ENCODE measurements around the gene DUOXA1. TPM values are rescaled to one million over a fixed set of nuclear protein-coding genes. Genes with fewer than 3 reads are reported as not detected.

Gene DUOXA1
- total and polyA plus RNA-seq, 2 experiments from 2014 or later = not detected

GRCh38 chr15:45122719-45123118 lies 7.0 kb downstream of the DUOXA1 start:
- no peak for DNase-seq (ENCODE audit: low spot score)
- no peak for ATAC-seq
- H3K4me2 ChIP-seq = no peak overlapping the region
- H3K27me3 Mint-ChIP-seq (ENCODE audit: insufficient read depth, low read depth, poor library complexity) = peaks cover 33% of the 10 kb centered on the region
- H3F3A ChIP-seq (replicated peaks; ENCODE audit: low read depth) = no peaks in the 10 kb centered on the region
- no peaks in the 10 kb centered on the region for H3K79me2 ChIP-seq (replicated peaks; ENCODE audit: insufficient read depth)
- no peak overlapping the region for H3K27ac Mint-ChIP-seq
- peaks cover 92% of the 10 kb centered on the region for H3K27me3 ChIP-seq (ENCODE audit: insufficient read depth)
- TF ChIP-seq POLR2AphosphoS5 (IDR thresholded peaks at IDR 0.05; ENCODE audit: low read depth) = no peak
- no peak for TF ChIP-seq CTCF (conservative IDR thresholded peaks at IDR 0.05; ENCODE audit: low read depth in 2 of 2)
- no peak for TF ChIP-seq ZNF331 (CRISPR knock-in tag; IDR thresholded peaks at IDR 0.05; ENCODE audit: low read depth)
- no peak for TF ChIP-seq REST (IDR thresholded peaks at IDR 0.05; ENCODE audit: unreplicated experiment)
- TF ChIP-seq EZH2phosphoT487 (IDR thresholded peaks at IDR 0.05; ENCODE audit: unreplicated experiment) = no peak
- TF ChIP-seq EZH2 (IDR thresholded peaks at IDR 0.05; ENCODE audit: low read depth, unreplicated experiment) = no peak
- no peak for TF ChIP-seq CREB1 (CRISPR knock-in tag; IDR thresholded peaks at IDR 0.05; ENCODE audit: low read depth)
- no peak for TF ChIP-seq ETS1 (IDR thresholded peaks at IDR 0.05)
- TF ChIP-seq NANOG (IDR thresholded peaks at IDR 0.05; ENCODE audit: borderline replicate concordance) = no peak
- TF ChIP-seq JUNB (IDR thresholded peaks at IDR 0.05; ENCODE audit: unreplicated experiment) = no peak
- TF ChIP-seq ZNF114 (CRISPR knock-in tag; IDR thresholded peaks at IDR 0.05) = no peak
- no peak for TF ChIP-seq STAT1 (IDR thresholded peaks at IDR 0.05; ENCODE audit: unreplicated experiment)
- no peak for TF ChIP-seq ZNF462 (CRISPR knock-in tag; IDR thresholded peaks at IDR 0.05)
- peaks cover 2% of the 10 kb centered on the region; the same call in 2 of the 3 replicates for H3K9me3 Mint-ChIP-seq
- no peak overlapping the region for H2AFZ ChIP-seq
- H3K4me1 ChIP-seq (ENCODE audit: insufficient read depth) = peaks cover under 1% of the 10 kb centered on the region; the same call in 1 of the 2 replicates
- H3K4me3 ChIP-seq = no peak overlapping the region
- no peaks in the 10 kb centered on the region for H3K4me1 Mint-ChIP-seq
- no peaks in the 10 kb centered on the region; the same call in 1 of the 2 replicates for H4K20me1 ChIP-seq (replicated peaks; ENCODE audit: insufficient read depth)
- H3K36me3 ChIP-seq (ENCODE audit: insufficient read depth) = no peaks in the 10 kb centered on the region
- H3K4me3 Mint-ChIP-seq = no peak overlapping the region
- no peaks in the 10 kb centered on the region for H3K36me3 Mint-ChIP-seq (ENCODE audit: low read depth)
- H3K27ac ChIP-seq (ENCODE audit: low read depth) = no peak overlapping the region
- H3K9me2 ChIP-seq (ENCODE audit: insufficient read depth) = no peaks in the 10 kb centered on the region
